ENCODE measurements around the gene C6orf141.

The C6orf141 gene

GRCh38 chr6:49522710-49523593 is 27.5 kb upstream of the C6orf141 start:
- no peaks in the 10 kb centered on the region for H3K27me3 ChIP-seq (ENCODE audit: insufficient read depth, low read length)
- 94% methylated on average over 7 of the region's 7 CpGs for WGBS
- no peaks in the 10 kb centered on the region for H3K9me3 ChIP-seq (ENCODE audit: insufficient read depth, low read depth, low read length)
- no peak overlapping the region for H3K4me3 ChIP-seq (ENCODE audit: low read length)
- H3K27ac ChIP-seq (ENCODE audit: low read depth, low read length): no peak overlapping the region
- no peak overlapping the region for H3K9ac ChIP-seq (ENCODE audit: low read depth, low read length)
- H3K36me3 ChIP-seq (ENCODE audit: insufficient read depth, low read length): no peaks in the 10 kb centered on the region
- H3K4me1 ChIP-seq (ENCODE audit: insufficient read depth, low read length): peaks cover 12% of the 10 kb centered on the region

GRCh38 chr6:49523901-49524300 is 26.6 kb upstream of the C6orf141 start:
- H3K4me1 ChIP-seq (ENCODE audit: insufficient read depth, low read length): peaks cover 12% of the 10 kb centered on the region
- 100% methylated on average over 1 of the region's 1 CpG for WGBS
- H3K9ac ChIP-seq (ENCODE audit: low read depth, low read length): no peak overlapping the region
- no peaks in the 10 kb centered on the region for H3K36me3 ChIP-seq (ENCODE audit: insufficient read depth, low read length)
- H3K4me3 ChIP-seq (ENCODE audit: low read length): no peak overlapping the region
- H3K9me3 ChIP-seq (ENCODE audit: insufficient read depth, low read depth, low read length): no peaks in the 10 kb centered on the region
- no peaks in the 10 kb centered on the region for H3K27me3 ChIP-seq (ENCODE audit: insufficient read depth, low read length)
- H3K27ac ChIP-seq (ENCODE audit: low read depth, low read length): no peak overlapping the region

GRCh38 chr6:49524541-49524940 is 25.9 kb upstream of the C6orf141 start:
- Histone ChIP-seq H3K27ac (ENCODE audit: low read depth, low read length) (no peak overlapping the region), H3K4me1 (ENCODE audit: insufficient read depth, low read length) (peaks cover 12% of the 10 kb centered on the region), H3K36me3 (ENCODE audit: insufficient read depth, low read length) (no peaks in the 10 kb centered on the region), H3K9ac (ENCODE audit: low read depth, low read length) (no peak overlapping the region), H3K27me3 (ENCODE audit: insufficient read depth, low read length) (no peaks in the 10 kb centered on the region), H3K4me3 (ENCODE audit: low read length) (no peak overlapping the region), H3K9me3 (ENCODE audit: insufficient read depth, low read depth, low read length) (no peaks in the 10 kb centered on the region)
- WGBS: 96% methylated on average over 7 of the region's 7 CpGs

- no peak overlapping the region for H3K4me3 ChIP-seq (ENCODE audit: low read length)
- no peak overlapping the region for H3K9ac ChIP-seq (ENCODE audit: low read depth, low read length)
- no peaks in the 10 kb centered on the region for H3K36me3 ChIP-seq (ENCODE audit: insufficient read depth, low read length)
- WGBS: 88% methylated on average over 12 of the region's 12 CpGs
- no peak overlapping the region for H3K27ac ChIP-seq (ENCODE audit: low read depth, low read length)
- peaks cover 12% of the 10 kb centered on the region for H3K4me1 ChIP-seq (ENCODE audit: insufficient read depth, low read length)
- no peaks in the 10 kb centered on the region for H3K27me3 ChIP-seq (ENCODE audit: insufficient read depth, low read length)
- H3K9me3 ChIP-seq (ENCODE audit: insufficient read depth, low read depth, low read length): no peaks in the 10 kb centered on the region
Measured at GRCh38 chr6:49526598-49526997, 23.9 kb upstream of the C6orf141 start.

GRCh38 chr6:49527320-49527719 is 23.1 kb upstream of the C6orf141 start:
- Histone ChIP-seq H3K36me3 (ENCODE audit: insufficient read depth, low read length) (no peaks in the 10 kb centered on the region), H3K4me1 (ENCODE audit: insufficient read depth, low read length) (peaks cover 12% of the 10 kb centered on the region), H3K9me3 (ENCODE audit: insufficient read depth, low read depth, low read length) (no peaks in the 10 kb centered on the region), H3K4me3 (ENCODE audit: low read length) (no peak overlapping the region), H3K27ac (ENCODE audit: low read depth, low read length) (no peak overlapping the region), H3K27me3 (ENCODE audit: insufficient read depth, low read length) (no peaks in the 10 kb centered on the region), H3K9ac (ENCODE audit: low read depth, low read length) (no peak overlapping the region)
- WGBS: 20% methylated on average over 1 of the region's 1 CpG

GRCh38 chr6:49528571-49528970 is 21.9 kb upstream of the C6orf141 start:
- H3K36me3 ChIP-seq (ENCODE audit: insufficient read depth, low read length): no peaks in the 10 kb centered on the region
- H3K4me3 ChIP-seq (ENCODE audit: low read length): no peak overlapping the region
- no peaks in the 10 kb centered on the region for H3K9me3 ChIP-seq (ENCODE audit: insufficient read depth, low read depth, low read length)
- WGBS: 94% methylated on average over 2 of the region's 3 CpGs
- no peak overlapping the region for H3K9ac ChIP-seq (ENCODE audit: low read depth, low read length)
- H3K4me1 ChIP-seq (ENCODE audit: insufficient read depth, low read length): peaks cover 12% of the 10 kb centered on the region
- H3K27me3 ChIP-seq (ENCODE audit: insufficient read depth, low read length): no peaks in the 10 kb centered on the region
- H3K27ac ChIP-seq (ENCODE audit: low read depth, low read length): no peak overlapping the region

- Histone ChIP-seq H3K27ac (ENCODE audit: low read depth, low read length) (no peak overlapping the region), H3K9me3 (ENCODE audit: insufficient read depth, low read depth, low read length) (no peaks in the 10 kb centered on the region), H3K9ac (ENCODE audit: low read depth, low read length) (no peak overlapping the region), H3K27me3 (ENCODE audit: insufficient read depth, low read length) (no peaks in the 10 kb centered on the region), H3K4me3 (ENCODE audit: low read length) (no peak overlapping the region), H3K36me3 (ENCODE audit: insufficient read depth, low read length) (no peaks in the 10 kb centered on the region), H3K4me1 (ENCODE audit: insufficient read depth, low read length) (peaks cover 12% of the 10 kb centered on the region)
- WGBS: no CpG with 5 or more reads among the region's 2 CpGs
Measured at GRCh38 chr6:49530141-49530776, 20.2 kb upstream of the C6orf141 start.

- H3K4me3 ChIP-seq (ENCODE audit: low read length): no peak overlapping the region
- H3K27ac ChIP-seq (ENCODE audit: low read depth, low read length): no peak overlapping the region
- H3K9ac ChIP-seq (ENCODE audit: low read depth, low read length): no peak overlapping the region
Measured at GRCh38 chr6:49531774-49532569, 18.5 kb upstream of the C6orf141 start.

GRCh38 chr6:49535795-49536194 is 14.7 kb upstream of the C6orf141 start:
- Histone ChIP-seq H3K27ac (ENCODE audit: low read depth, low read length) (no peak overlapping the region), H3K4me3 (ENCODE audit: low read length) (no peak overlapping the region), H3K9ac (ENCODE audit: low read depth, low read length) (no peak overlapping the region), H3K27me3 (ENCODE audit: insufficient read depth, low read length) (no peaks in the 10 kb centered on the region), H3K9me3 (ENCODE audit: insufficient read depth, low read depth, low read length) (no peaks in the 10 kb centered on the region), H3K4me1 (ENCODE audit: insufficient read depth, low read length) (peaks cover 3% of the 10 kb centered on the region; the same call in 1 of the 2 replicates), H3K36me3 (ENCODE audit: insufficient read depth, low read length) (no peaks in the 10 kb centered on the region)
- 92% methylated on average over 2 of the region's 5 CpGs for WGBS

More at GRCh38 chr6:49531774-49532569, 18.5 kb upstream of the C6orf141 start:
- Histone ChIP-seq H3K36me3 (ENCODE audit: insufficient read depth, low read length) (no peaks in the 10 kb centered on the region), H3K9me3 (ENCODE audit: insufficient read depth, low read depth, low read length) (no peaks in the 10 kb centered on the region), H3K27me3 (ENCODE audit: insufficient read depth, low read length) (no peaks in the 10 kb centered on the region), H3K4me1 (ENCODE audit: insufficient read depth, low read length) (peaks cover 6% of the 10 kb centered on the region)
- 24% methylated on average over 3 of the region's 3 CpGs for WGBS

- H3K36me3 ChIP-seq (ENCODE audit: insufficient read depth, low read length): no peaks in the 10 kb centered on the region
- 100% methylated on average over 2 of the region's 3 CpGs for WGBS
Measured at GRCh38 chr6:49539102-49539501, 11.4 kb upstream of the C6orf141 start.

GRCh38 chr6:49540614-49541013 is 9.9 kb upstream of the C6orf141 start:
- Histone ChIP-seq H3K9me3 (ENCODE audit: insufficient read depth, low read depth, low read length) (no peaks in the 10 kb centered on the region), H3K27me3 (ENCODE audit: insufficient read depth, low read length) (no peaks in the 10 kb centered on the region), H3K4me3 (ENCODE audit: low read length) (no peak overlapping the region), H3K9ac (ENCODE audit: low read depth, low read length) (no peak overlapping the region), H3K4me1 (ENCODE audit: insufficient read depth, low read length) (peaks cover 14% of the 10 kb centered on the region), H3K27ac (ENCODE audit: low read depth, low read length) (0 out of 2 replicates have a peak overlapping the region, but pooled peaks have one; percentile 11), H3K36me3 (ENCODE audit: insufficient read depth, low read length) (no peaks in the 10 kb centered on the region)

More at GRCh38 chr6:49539102-49539501, 11.4 kb upstream of the C6orf141 start:
- Histone ChIP-seq H3K27me3 (ENCODE audit: insufficient read depth, low read length) (no peaks in the 10 kb centered on the region), H3K27ac (ENCODE audit: low read depth, low read length) (no peak overlapping the region), H3K9me3 (ENCODE audit: insufficient read depth, low read depth, low read length) (no peaks in the 10 kb centered on the region), H3K9ac (ENCODE audit: low read depth, low read length) (no peak overlapping the region), H3K4me3 (ENCODE audit: low read length) (no peak overlapping the region), H3K4me1 (ENCODE audit: insufficient read depth, low read length) (peaks cover 14% of the 10 kb centered on the region)
